ENCODE results near the gene CD59. TPM values are rescaled to one million over a fixed set of nuclear protein-coding genes. Genes with fewer than 3 reads are reported as not detected.

Gene CD59
- total and polyA plus RNA-seq, 2 of the 13 experiments (the other 11 are each of a cell fraction or from before 2014, with no cell fraction given): 127 to 289 TPM

- TF ChIP-seq THAP8 (CRISPR knock-in tag; IDR thresholded peaks at IDR 0.05; ENCODE audit: borderline replicate concordance) (no peak), DDIT3 (CRISPR knock-in tag; IDR thresholded peaks at IDR 0.05) (no peak), RAD51 (IDR thresholded peaks at IDR 0.05; ENCODE audit: borderline replicate concordance) (no peak), SATB2 (CRISPR knock-in tag; IDR thresholded peaks at IDR 0.05) (no peak), MAFF (IDR thresholded peaks at IDR 0.05; ENCODE audit: low read depth, low read length) (no peak), ZNF646 (CRISPR knock-in tag; IDR thresholded peaks at IDR 0.05) (peak; percentile 40; the same call in 1 of the 2 replicates), ZNF770 (CRISPR knock-in tag; IDR thresholded peaks at IDR 0.05) (no peak), ATF5 (CRISPR knock-in tag; IDR thresholded peaks at IDR 0.05; ENCODE audit: low read depth) (no peak), IRF1 (CRISPR knock-in tag; IDR thresholded peaks at IDR 0.05; ENCODE audit: low read depth) (no peak), BCLAF1 (IDR thresholded peaks at IDR 0.05) (no peak), TBL1XR1 (IDR thresholded peaks at IDR 0.05; ENCODE audit: borderline replicate concordance, low read length, partially characterized antibody) (no peak), HES4 (CRISPR knock-in tag; IDR thresholded peaks at IDR 0.05; ENCODE audit: borderline replicate concordance) (no peak)
Measured at GRCh38 chr11:33701302-33702230, 34.7 kb downstream of the CD59 start (continued).

All from HepG2 (cell line).